Liver (tissue), 9 donors: ENCODE measurements around the gene IL33. TPM values are rescaled to one million over a fixed set of nuclear protein-coding genes. Genes with fewer than 3 reads are reported as not detected.

Experiments
- DNase-seq: peaks from one replicate; pipeline ENCODE4 v3.0.0-alpha.2; 2017; ENCODE audit warnings: low spot score
- H3K27ac ChIP-seq, 2 donors: one replicate each; pipeline ENCODE4 v1.7.0; 2013; ENCODE audit warnings: inconsistent platforms in 2 of 2, low read length in 2 of 2, control low read depth in 1 of 2, low read depth in 1 of 2, mild to moderate bottlenecking in 1 of 2
- H3K27me3 ChIP-seq, 4 donors: one replicate each; pipeline versions ENCODE4 v1.6.1 to v1.7.0; 2013; ENCODE audit warnings: low read length in 3 of 4, inconsistent platforms in 1 of 4, mild to moderate bottlenecking in 1 of 4, moderate library complexity in 1 of 4; ENCODE audit not compliant: control insufficient read depth in 4 of 4, insufficient read depth in 4 of 4
- H3K36me3 ChIP-seq, 4 donors: one replicate each; pipeline versions ENCODE4 v1.6.1 to v1.7.0; 2013; ENCODE audit warnings: low read length in 3 of 4, mild to moderate bottlenecking in 3 of 4, low read depth in 1 of 4, moderate library complexity in 1 of 4; ENCODE audit not compliant: control insufficient read depth in 4 of 4, insufficient read depth in 3 of 4
- H3K4me1 ChIP-seq, 4 donors: one replicate each; pipeline versions ENCODE4 v1.6.1 to v1.7.0; 2013; ENCODE audit warnings: low read length in 3 of 4, mild to moderate bottlenecking in 3 of 4, moderate library complexity in 1 of 4; ENCODE audit not compliant: control insufficient read depth in 4 of 4, insufficient read depth in 4 of 4
- H3K4me3 ChIP-seq, 3 donors: one replicate each; pipeline versions ENCODE4 v1.6.1 to v1.7.0; 2013; ENCODE audit warnings: low read length in 3 of 3, control low read depth in 1 of 3, low read depth in 1 of 3, mild to moderate bottlenecking in 1 of 3
- H3K9ac ChIP-seq, 2 donors: one replicate each; pipeline ENCODE4 v1.7.0; 2013; ENCODE audit warnings: low read length in 2 of 2, mild to moderate bottlenecking in 2 of 2, moderate library complexity in 2 of 2, control low read depth in 1 of 2, low read depth in 1 of 2
- H3K9me3 ChIP-seq, 4 donors: one replicate each; pipeline versions ENCODE4 v1.6.1 to v1.7.0; 2013; ENCODE audit warnings: low read length in 3 of 4; ENCODE audit not compliant: control insufficient read depth in 4 of 4
- CTCF ChIP-seq: fragments of 150-350 bp; IDR thresholded peaks from 2 replicates; pipeline ENCODE4 v1.5.1; 2017; ENCODE audit warnings: improper control_type of control experiment, low read depth, low read length; ENCODE audit not compliant: missing input control
- EGR1 ChIP-seq, 2 donors: IDR thresholded peaks; 2 replicates each; pipeline ENCODE4 v1.6.1; 2016 to 2018; ENCODE audit warnings: antibody characterized with exemption in 2 of 2, low read depth in 2 of 2
- FOXA1 ChIP-seq: IDR thresholded peaks from 2 replicates; pipeline ENCODE4 v1.6.1; 2016; ENCODE audit warnings: antibody characterized with exemption
- FOXA2 ChIP-seq: IDR thresholded peaks from 2 replicates; pipeline ENCODE4 v1.6.1; 2016; ENCODE audit warnings: antibody characterized with exemption
- GABPA ChIP-seq, 2 donors: IDR thresholded peaks in 1 of 2; conservative IDR thresholded peaks in 1 of 2; 2 replicates each; pipeline ENCODE4 v1.6.1; 2016; ENCODE audit warnings: antibody characterized with exemption in 2 of 2, mild to moderate bottlenecking in 1 of 2, moderate library complexity in 1 of 2
- HNF4A ChIP-seq, 2 donors: conservative IDR thresholded peaks; 2 replicates each; pipeline ENCODE4 v1.6.1; 2016; ENCODE audit warnings: antibody characterized with exemption in 2 of 2, mild to moderate bottlenecking in 2 of 2
- HNF4G ChIP-seq: IDR thresholded peaks from 2 replicates; pipeline ENCODE4 v1.6.1; 2016; ENCODE audit warnings: antibody characterized with exemption
- JUND ChIP-seq, 2 donors: IDR thresholded peaks; 2 replicates each; pipeline ENCODE4 v1.6.1; 2016; ENCODE audit warnings: antibody characterized with exemption in 2 of 2
- MAX ChIP-seq: IDR thresholded peaks from 2 replicates; pipeline ENCODE4 v1.6.1; 2016; ENCODE audit warnings: antibody characterized with exemption
- NR2F2 ChIP-seq: IDR thresholded peaks from 2 replicates; pipeline ENCODE4 v1.6.1; 2016; ENCODE audit warnings: antibody characterized with exemption
- RAD21 ChIP-seq, 2 donors: IDR thresholded peaks; 2 replicates each; pipeline ENCODE4 v1.6.1; 2016; ENCODE audit warnings: antibody characterized with exemption in 2 of 2, mild to moderate bottlenecking in 2 of 2
- REST ChIP-seq: IDR thresholded peaks from 2 replicates; pipeline ENCODE4 v1.6.1; 2016; ENCODE audit warnings: antibody characterized with exemption, mild to moderate bottlenecking
- RXRA ChIP-seq, 2 donors: IDR thresholded peaks; 2 replicates each; pipeline ENCODE4 v1.6.1; 2017 to 2018; ENCODE audit warnings: antibody characterized with exemption in 2 of 2, mild to moderate bottlenecking in 1 of 2
- TAF1 ChIP-seq: conservative IDR thresholded peaks from 2 replicates; pipeline ENCODE4 v1.6.1; 2016; ENCODE audit warnings: antibody characterized with exemption, mild to moderate bottlenecking
- YY1 ChIP-seq: IDR thresholded peaks from 2 replicates; pipeline ENCODE4 v1.6.1; 2016; ENCODE audit warnings: antibody characterized with exemption, mild to moderate bottlenecking
- ZBTB33 ChIP-seq: IDR thresholded peaks from 2 replicates; pipeline ENCODE4 v1.6.1; 2016; ENCODE audit warnings: antibody characterized with exemption
- WGBS: extraction: QIAGEN DNeasy Blood & Tissue Kit; methylation state at CpG from one replicate; pipeline ENCODE4 v1.1.7; 2013; 5-methylcytosine and 5-hydroxymethylcytosine counted together
- polyA plus RNA-seq, 2 donors: library from polyadenylated mRNA; stranded (reverse) in 1 of 2; unstranded in 1 of 2; fragments of 200-250 nt in 1 of 2; fragments of >200 nt in 1 of 2; fragmentation: Nextera tagmentation in 1 of 2; extraction: Ambion mirVana in 1 of 2; gene quantifications; one replicate each; pipeline versions ENCODE4 v1.2.1 to v1.2.3, GENCODE V29; 2013 to 2015
- total RNA-seq, 2 donors: library from RNA; depleted of rRNA; stranded (reverse); fragments of >200 nt; gene quantifications; one replicate each; pipeline ENCODE4 v1.2.3, GENCODE V29; 2014
- donor health status: healthy.
- donor health status: healthy.
- donor health status: healthy.
- donor health status: healthy.
- donor health status: healthy.

Gene IL33
- total and polyA plus RNA-seq, 4 donors: 13.6 to 20.0 (median 16.4) TPM

DNA sequence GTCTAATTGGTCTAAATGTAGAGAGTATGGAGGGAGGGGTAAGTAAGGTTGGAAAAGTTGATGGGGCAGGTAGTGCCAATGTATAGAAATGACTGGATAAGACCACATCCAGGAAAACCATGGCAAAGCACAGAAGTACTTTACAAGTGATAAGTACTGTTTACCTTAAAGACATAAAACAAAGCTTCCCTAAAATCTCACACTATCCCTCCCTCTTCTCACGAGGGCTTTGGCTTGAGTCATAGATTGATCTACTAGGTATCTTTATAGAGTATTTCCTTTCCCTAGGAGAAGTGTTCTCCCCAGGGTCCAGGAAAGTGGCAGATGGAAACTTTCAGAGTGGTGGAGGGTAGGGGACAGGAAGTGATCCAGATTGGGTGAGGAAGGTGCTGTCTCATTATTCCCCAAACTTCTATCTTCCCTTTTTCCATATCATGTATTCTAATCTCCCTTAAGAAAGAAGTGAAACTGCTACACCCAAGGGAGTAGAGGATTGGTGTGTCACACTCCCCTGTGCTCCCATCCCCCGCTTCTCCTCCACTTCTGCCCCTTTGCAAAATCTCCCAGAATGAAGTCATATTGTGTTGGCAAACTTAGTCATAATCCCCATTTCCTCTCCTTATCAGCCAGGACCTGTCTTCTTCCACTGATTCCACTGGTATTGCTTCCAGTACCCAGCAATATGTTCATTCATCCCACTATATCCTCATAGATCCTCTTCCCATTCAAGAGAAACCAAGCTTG is 14.6 kb downstream of the IL33 start:
- Histone ChIP-seq H3K27ac (no peak overlapping the region), H3K9ac (no peak overlapping the region), H3K36me3 (no peaks in the 10 kb centered on the region), H3K27me3 (no peaks in the 10 kb centered on the region), H3K4me1 (no peaks in the 10 kb centered on the region), H3K4me3 (no peak overlapping the region), H3K9me3 (no peaks in the 10 kb centered on the region)
- no peak for DNase-seq
- no peak for TF ChIP-seq HNF4G
- no peak for TF ChIP-seq RXRA (IDR thresholded peaks at IDR 0.05)
- no peak for TF ChIP-seq HNF4A (conservative IDR thresholded peaks at IDR 0.05)
- TF ChIP-seq CTCF: no peak
- no peak for TF ChIP-seq NR2F2
- no peak for TF ChIP-seq REST
- TF ChIP-seq YY1: no peak
- no peak for TF ChIP-seq ZBTB33
- TF ChIP-seq JUND (IDR thresholded peaks at IDR 0.05): no peak
- TF ChIP-seq EGR1 (IDR thresholded peaks at IDR 0.05; ENCODE audit: low read depth in 2 of 2): no peak
- TF ChIP-seq FOXA1: no peak
- no peak for TF ChIP-seq FOXA2
- TF ChIP-seq RAD21 (IDR thresholded peaks at IDR 0.05): no peak
- WGBS: 73% methylated on average over 2 of the region's 2 CpGs

DNA sequence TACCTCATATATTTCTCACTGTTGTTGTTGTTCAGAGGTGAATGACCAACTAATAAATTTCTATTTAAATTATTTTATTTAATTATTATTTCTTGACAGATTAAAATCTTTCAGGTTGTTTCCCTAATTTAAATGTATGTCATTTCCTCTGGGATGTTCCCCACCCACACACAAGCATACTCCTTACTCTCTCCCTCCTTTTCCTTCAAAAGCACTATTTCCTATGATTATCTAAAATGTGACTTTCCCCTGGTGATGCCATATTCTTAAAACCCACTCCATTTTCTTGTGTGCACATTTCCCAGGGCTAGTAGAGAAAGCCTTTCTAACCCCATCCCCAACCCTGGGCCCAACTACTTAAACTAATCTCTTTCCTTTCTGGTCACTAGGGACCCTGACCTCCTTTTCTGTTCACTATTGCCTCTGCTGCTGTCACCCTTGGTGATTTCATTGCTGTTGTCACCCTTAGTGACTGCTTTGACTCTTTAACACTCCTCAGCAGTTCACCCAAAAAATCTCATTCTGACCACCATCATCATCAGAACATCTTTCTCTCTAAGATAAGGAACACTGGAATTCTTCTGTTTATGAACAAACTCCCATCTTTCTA is 16.8 kb downstream of the IL33 start:
- TF ChIP-seq RXRA (IDR thresholded peaks at IDR 0.05) (no peak), RAD21 (IDR thresholded peaks at IDR 0.05) (no peak), YY1 (no peak), NR2F2 (no peak), TAF1 (no peak), MAX (no peak), JUND (IDR thresholded peaks at IDR 0.05) (no peak), EGR1 (IDR thresholded peaks at IDR 0.05; ENCODE audit: low read depth in 2 of 2) (no peak), CTCF (no peak), HNF4A (conservative IDR thresholded peaks at IDR 0.05) (no peak), HNF4G (no peak), GABPA (IDR thresholded peaks at IDR 0.05 in 1 of 2, conservative IDR thresholded peaks at IDR 0.05 in 1 of 2) (no peak), ZBTB33 (no peak)
- Histone ChIP-seq H3K36me3 (no peaks in the 10 kb centered on the region), H3K9me3 (no peaks in the 10 kb centered on the region), H3K27ac (no peak overlapping the region), H3K4me1 (peaks cover 0 to 4% (median 0%) of the 10 kb centered on the region in 4 donors), H3K27me3 (no peaks in the 10 kb centered on the region), H3K4me3 (no peak overlapping the region), H3K9ac (no peak overlapping the region)
- no peak for DNase-seq
